Liver (tissue), 9 donors: Measurements from ENCODE around the gene EXOSC10. TPM values are rescaled to one million over a fixed set of nuclear protein-coding genes. Genes with fewer than 3 reads are reported as not detected.

ENCODE experiments used
- DNase-seq: peaks from one replicate; pipeline ENCODE4 v3.0.0-alpha.2; 2017; ENCODE audit warnings: low spot score
- H3K27ac ChIP-seq, 2 donors: one replicate each; pipeline ENCODE4 v1.7.0; 2013; ENCODE audit warnings: inconsistent platforms in 2 of 2, low read length in 2 of 2, control low read depth in 1 of 2, low read depth in 1 of 2, mild to moderate bottlenecking in 1 of 2
- H3K27me3 ChIP-seq, 4 donors: one replicate each; pipeline versions ENCODE4 v1.6.1 to v1.7.0; 2013; ENCODE audit warnings: low read length in 3 of 4, inconsistent platforms in 1 of 4, mild to moderate bottlenecking in 1 of 4, moderate library complexity in 1 of 4; ENCODE audit not compliant: control insufficient read depth in 4 of 4, insufficient read depth in 4 of 4
- H3K36me3 ChIP-seq, 4 donors: one replicate each; pipeline versions ENCODE4 v1.6.1 to v1.7.0; 2013; ENCODE audit warnings: low read length in 3 of 4, mild to moderate bottlenecking in 3 of 4, low read depth in 1 of 4, moderate library complexity in 1 of 4; ENCODE audit not compliant: control insufficient read depth in 4 of 4, insufficient read depth in 3 of 4
- H3K4me1 ChIP-seq, 4 donors: one replicate each; pipeline versions ENCODE4 v1.6.1 to v1.7.0; 2013; ENCODE audit warnings: low read length in 3 of 4, mild to moderate bottlenecking in 3 of 4, moderate library complexity in 1 of 4; ENCODE audit not compliant: control insufficient read depth in 4 of 4, insufficient read depth in 4 of 4
- H3K4me3 ChIP-seq, 3 donors: one replicate each; pipeline versions ENCODE4 v1.6.1 to v1.7.0; 2013; ENCODE audit warnings: low read length in 3 of 3, control low read depth in 1 of 3, low read depth in 1 of 3, mild to moderate bottlenecking in 1 of 3
- H3K9ac ChIP-seq, 2 donors: one replicate each; pipeline ENCODE4 v1.7.0; 2013; ENCODE audit warnings: low read length in 2 of 2, mild to moderate bottlenecking in 2 of 2, moderate library complexity in 2 of 2, control low read depth in 1 of 2, low read depth in 1 of 2
- H3K9me3 ChIP-seq, 4 donors: one replicate each; pipeline versions ENCODE4 v1.6.1 to v1.7.0; 2013; ENCODE audit warnings: low read length in 3 of 4; ENCODE audit not compliant: control insufficient read depth in 4 of 4
- CTCF ChIP-seq: fragments of 150-350 bp; IDR thresholded peaks from 2 replicates; pipeline ENCODE4 v1.5.1; 2017; ENCODE audit warnings: improper control_type of control experiment, low read depth, low read length; ENCODE audit not compliant: missing input control
- EGR1 ChIP-seq, 2 donors: IDR thresholded peaks; 2 replicates each; pipeline ENCODE4 v1.6.1; 2016 to 2018; ENCODE audit warnings: antibody characterized with exemption in 2 of 2, low read depth in 2 of 2
- FOXA1 ChIP-seq: IDR thresholded peaks from 2 replicates; pipeline ENCODE4 v1.6.1; 2016; ENCODE audit warnings: antibody characterized with exemption
- FOXA2 ChIP-seq: IDR thresholded peaks from 2 replicates; pipeline ENCODE4 v1.6.1; 2016; ENCODE audit warnings: antibody characterized with exemption
- GABPA ChIP-seq, 2 donors: IDR thresholded peaks in 1 of 2; conservative IDR thresholded peaks in 1 of 2; 2 replicates each; pipeline ENCODE4 v1.6.1; 2016; ENCODE audit warnings: antibody characterized with exemption in 2 of 2, mild to moderate bottlenecking in 1 of 2, moderate library complexity in 1 of 2
- HNF4A ChIP-seq, 2 donors: conservative IDR thresholded peaks; 2 replicates each; pipeline ENCODE4 v1.6.1; 2016; ENCODE audit warnings: antibody characterized with exemption in 2 of 2, mild to moderate bottlenecking in 2 of 2
- HNF4G ChIP-seq: IDR thresholded peaks from 2 replicates; pipeline ENCODE4 v1.6.1; 2016; ENCODE audit warnings: antibody characterized with exemption
- RAD21 ChIP-seq, 2 donors: IDR thresholded peaks; 2 replicates each; pipeline ENCODE4 v1.6.1; 2016; ENCODE audit warnings: antibody characterized with exemption in 2 of 2, mild to moderate bottlenecking in 2 of 2
- REST ChIP-seq: IDR thresholded peaks from 2 replicates; pipeline ENCODE4 v1.6.1; 2016; ENCODE audit warnings: antibody characterized with exemption, mild to moderate bottlenecking
- RXRA ChIP-seq, 2 donors: IDR thresholded peaks; 2 replicates each; pipeline ENCODE4 v1.6.1; 2017 to 2018; ENCODE audit warnings: antibody characterized with exemption in 2 of 2, mild to moderate bottlenecking in 1 of 2
- SP1 ChIP-seq: IDR thresholded peaks from 2 replicates; pipeline ENCODE4 v1.6.1; 2018; ENCODE audit warnings: antibody characterized with exemption, mild to moderate bottlenecking
- TAF1 ChIP-seq: conservative IDR thresholded peaks from 2 replicates; pipeline ENCODE4 v1.6.1; 2016; ENCODE audit warnings: antibody characterized with exemption, mild to moderate bottlenecking
- YY1 ChIP-seq: IDR thresholded peaks from 2 replicates; pipeline ENCODE4 v1.6.1; 2016; ENCODE audit warnings: antibody characterized with exemption, mild to moderate bottlenecking
- ZBTB33 ChIP-seq: IDR thresholded peaks from 2 replicates; pipeline ENCODE4 v1.6.1; 2016; ENCODE audit warnings: antibody characterized with exemption
- WGBS: extraction: QIAGEN DNeasy Blood & Tissue Kit; methylation state at CpG from one replicate; pipeline ENCODE4 v1.1.7; 2013; 5-methylcytosine and 5-hydroxymethylcytosine counted together
- polyA plus RNA-seq, 2 donors: library from polyadenylated mRNA; stranded (reverse) in 1 of 2; unstranded in 1 of 2; fragments of 200-250 nt in 1 of 2; fragments of >200 nt in 1 of 2; fragmentation: Nextera tagmentation in 1 of 2; extraction: Ambion mirVana in 1 of 2; gene quantifications; one replicate each; pipeline versions ENCODE4 v1.2.1 to v1.2.3, GENCODE V29; 2013 to 2015
- total RNA-seq, 2 donors: library from RNA; depleted of rRNA; stranded (reverse); fragments of >200 nt; gene quantifications; one replicate each; pipeline ENCODE4 v1.2.3, GENCODE V29; 2014
- TF ChIP-seq, protein P1 (sequence below): IDR thresholded peaks from 2 replicates; pipeline ENCODE4 v1.6.1; 2016; ENCODE audit warnings: antibody characterized with exemption
- TF ChIP-seq, protein P2 (sequence below): IDR thresholded peaks from 2 replicates; pipeline ENCODE4 v1.6.1; 2016; ENCODE audit warnings: antibody characterized with exemption
- donor health status: healthy.
- donor health status: healthy.
- donor health status: healthy.
- donor health status: healthy.
- donor health status: healthy.

EXOSC10 gene
- total and polyA plus RNA-seq, 4 donors = 11.3 to 29.2 (median 20.9) TPM

- 63% methylated on average over 28 of the region's 28 CpGs for WGBS
- DNase-seq = no peak
- peak overlapping the region; percentile 62 to 96 (median 89) for H3K4me3 ChIP-seq
- no peak for TF ChIP-seq FOXA2
- TF ChIP-seq TAF1 = no peak
- TF ChIP-seq HNF4A (conservative IDR thresholded peaks at IDR 0.05) = no peak
- TF ChIP-seq FOXA1 = no peak
- no peak for TF ChIP-seq GABPA (IDR thresholded peaks at IDR 0.05 in 1 of 2, conservative IDR thresholded peaks at IDR 0.05 in 1 of 2)
- no peak for TF ChIP-seq RAD21 (IDR thresholded peaks at IDR 0.05)
- TF ChIP-seq SP1 = no peak
- no peak for TF ChIP-seq ZBTB33
- TF ChIP-seq, protein P1, sequence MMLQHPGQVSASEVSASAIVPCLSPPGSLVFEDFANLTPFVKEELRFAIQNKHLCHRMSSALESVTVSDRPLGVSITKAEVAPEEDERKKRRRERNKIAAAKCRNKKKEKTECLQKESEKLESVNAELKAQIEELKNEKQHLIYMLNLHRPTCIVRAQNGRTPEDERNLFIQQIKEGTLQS = no peak
- TF ChIP-seq EGR1 (IDR thresholded peaks at IDR 0.05; ENCODE audit: low read depth in 2 of 2) = no peak
- no peak for TF ChIP-seq RXRA (IDR thresholded peaks at IDR 0.05)
- TF ChIP-seq HNF4G = no peak
- no peak for TF ChIP-seq CTCF
- TF ChIP-seq REST = no peak
- TF ChIP-seq, protein P2, sequence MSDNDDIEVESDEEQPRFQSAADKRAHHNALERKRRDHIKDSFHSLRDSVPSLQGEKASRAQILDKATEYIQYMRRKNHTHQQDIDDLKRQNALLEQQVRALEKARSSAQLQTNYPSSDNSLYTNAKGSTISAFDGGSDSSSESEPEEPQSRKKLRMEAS = no peak
- no peak for TF ChIP-seq YY1
- no peak overlapping the region for H3K27ac ChIP-seq
- peaks cover 0 to 19% (median 6%) of the 10 kb centered on the region in 4 donors for H3K36me3 ChIP-seq
- H3K27me3 ChIP-seq = no peaks in the 10 kb centered on the region
- no peaks in the 10 kb centered on the region for H3K9me3 ChIP-seq
- H3K9ac ChIP-seq = peak overlapping the region; percentile 30 to 56
- H3K4me1 ChIP-seq = peaks cover 5 to 19% (median 12%) of the 10 kb centered on the region in 4 donors
Measured at GRCh38 chr1:11058595-11059154, 41.0 kb downstream of the EXOSC10 start.

- no peak overlapping the region for H3K4me3 ChIP-seq
Measured at GRCh38 chr1:11058026-11058425, 41.6 kb downstream of the EXOSC10 start.

More at GRCh38 chr1:11058026-11058425, 41.6 kb downstream of the EXOSC10 start:
- Histone ChIP-seq H3K9me3 (no peaks in the 10 kb centered on the region), H3K4me1 (peaks cover 5 to 22% (median 15%) of the 10 kb centered on the region in 4 donors), H3K36me3 (peaks cover 0 to 17% (median 6%) of the 10 kb centered on the region in 4 donors), H3K27me3 (no peaks in the 10 kb centered on the region), H3K9ac (no peak overlapping the region), H3K27ac (no peak overlapping the region)
- DNase-seq = no peak
- WGBS = 96% methylated on average over 14 of the region's 14 CpGs
- no peak for TF ChIP-seq YY1
- no peak for TF ChIP-seq REST
